G401 (cell line): Measurements from ENCODE around the gene SYAP1. TPM values are rescaled to one million over a fixed set of nuclear protein-coding genes. Genes with fewer than 3 reads are reported as not detected.
"Not testable (repeated sequence)": the region's sequence is repeated elsewhere in the genome, so short reads cannot be mapped to it uniquely, and the experiment has no call there.

Source experiments
- DNase-seq: peaks from one replicate; pipeline ENCODE4 v3.0.0-alpha.2; 2015; ENCODE audit warnings: low spot score
- in situ Hi-C: cut with HindIII; loops from 2 replicates; pipeline ENCODE4 v1.10.0; 2016; ENCODE audit warnings: low sequenced_read_pairs, mixed read lengths
- total RNA-seq: library from RNA; depleted of rRNA; stranded (reverse); fragments of >200 nt; shearing (Covaris generic); gene quantifications from 2 replicates; pipeline ENCODE4 v1.2.3, GENCODE V29; 2014

The SYAP1 gene
- total RNA-seq, 1 experiment from 2014 or later, result 25.0 TPM

- in situ Hi-C loops, result no loop called here
These were observed 52.3 kb downstream of the SYAP1 start for GRCh38 chrX:16771483-16772398.

DNA sequence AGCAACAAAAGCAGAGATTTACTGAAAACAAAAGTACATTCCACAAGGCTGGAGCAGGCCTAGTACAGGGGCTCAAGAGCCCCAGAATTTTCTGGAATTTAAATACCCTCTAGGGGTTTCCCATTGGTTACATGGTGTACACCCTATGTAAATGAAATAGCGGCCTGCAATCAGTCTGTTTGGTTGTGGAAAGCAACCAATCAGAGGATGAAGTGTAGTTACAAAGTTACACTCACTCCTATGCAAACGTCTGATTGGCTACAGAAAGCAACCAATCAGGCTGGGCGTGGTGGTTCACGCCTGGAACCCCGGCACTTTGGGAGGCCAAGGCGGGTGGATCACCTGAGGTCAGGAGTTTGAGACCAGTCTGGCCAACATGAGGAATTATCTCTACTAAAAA is 53.0 kb downstream of the SYAP1 start:
- in situ Hi-C loops, result no loop called here
- DNase-seq, result peak; percentile 20

More at GRCh38 chrX:16771483-16772398, 52.3 kb downstream of the SYAP1 start:
- peak; percentile 32 for DNase-seq

GRCh38 chrX:16774746-16775145 is 55.3 kb downstream of the SYAP1 start:
- in situ Hi-C loops, result no loop called here
- DNase-seq, result no peak

- DNase-seq, result no peak
- in situ Hi-C loops, result no loop called here
These were observed 59.1 kb downstream of the SYAP1 start for GRCh38 chrX:16778545-16778944.

- in situ Hi-C loops, result no loop called here
- no peak for DNase-seq
These were observed 59.6 kb downstream of the SYAP1 start for GRCh38 chrX:16778993-16779392.

GRCh38 chrX:16779815-16780214 is 60.4 kb downstream of the SYAP1 start:
- in situ Hi-C loops, DNase-seq: not testable (repeated sequence)

GRCh38 chrX:16783452-16783851 is 64.0 kb downstream of the SYAP1 start:
- in situ Hi-C loops, result no loop called here
- no peak for DNase-seq

- DNase-seq, in situ Hi-C loops: not testable (repeated sequence)
These were observed 65.0 kb downstream of the SYAP1 start for GRCh38 chrX:16784440-16784839.

- DNase-seq, result no peak
- in situ Hi-C loops, result no loop called here
These were observed 66.1 kb downstream of the SYAP1 start for GRCh38 chrX:16785247-16786138.

- DNase-seq, result peak; percentile 98
- in situ Hi-C loops, result no loop called here
These were observed 66.9 kb downstream of the SYAP1 start, which contains the start of gene TXLNG for GRCh38 chrX:16786139-16786790. Gene TXLNG (plus strand): TSS chrX:16786466. CDS start chrX:16786488, 22 bp downstream.

- in situ Hi-C loops, result no loop called here
- DNase-seq, result peak; percentile 13
These were observed 67.7 kb downstream of the SYAP1 start for GRCh38 chrX:16786791-16787735.

DNA sequence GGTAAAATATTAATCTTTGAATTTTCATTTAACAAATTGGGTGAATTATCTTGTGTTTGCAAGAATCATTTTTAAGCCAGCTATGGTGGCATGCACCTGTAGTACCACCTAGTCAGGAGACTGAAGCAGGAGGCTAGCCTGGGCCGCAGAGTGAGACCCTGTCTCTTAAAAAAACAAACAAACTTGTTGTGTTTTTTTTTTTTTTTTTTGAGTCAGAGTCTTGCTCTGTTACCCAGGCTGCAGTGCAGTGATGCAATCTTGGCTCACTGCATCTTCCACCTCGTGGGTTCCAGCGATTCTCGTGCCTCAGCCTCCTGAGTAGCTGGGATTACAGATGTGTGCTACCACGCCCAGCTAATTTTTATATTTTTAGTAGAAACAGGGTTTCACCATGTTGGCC is 69.1 kb downstream of the SYAP1 start:
- no peak for DNase-seq
- in situ Hi-C loops, result no loop called here

DNA sequence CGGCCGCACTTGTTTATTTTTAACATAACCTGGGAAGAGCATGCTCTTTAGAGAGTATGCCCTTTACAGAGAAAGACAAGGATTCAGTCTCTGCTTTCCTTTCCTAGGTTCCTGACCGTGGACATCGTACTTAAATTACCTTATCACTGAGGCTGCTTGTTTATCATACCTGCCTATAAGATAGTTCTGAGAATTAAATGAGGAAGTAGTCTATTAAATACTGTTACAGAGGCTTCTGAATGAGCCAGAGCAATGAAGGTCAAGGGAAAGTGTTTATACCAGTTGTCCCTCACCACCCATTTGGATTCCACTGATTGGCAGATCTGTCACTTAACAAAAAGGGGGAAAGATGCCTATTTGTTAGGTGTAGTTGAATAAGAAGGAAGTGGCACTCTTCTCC is 76.9 kb downstream of the SYAP1 start:
- no peak for DNase-seq
- in situ Hi-C loops, result no loop called here

- DNase-seq, result peak; percentile 80
- in situ Hi-C loops, result no loop called here
These were observed 77.9 kb downstream of the SYAP1 start for GRCh38 chrX:16797358-16797757.

- in situ Hi-C loops, result no loop called here
- DNase-seq, result no peak
These were observed 78.4 kb downstream of the SYAP1 start for GRCh38 chrX:16797841-16798240.

- in situ Hi-C loops, result no loop called here
- no peak for DNase-seq
These were observed 85.6 kb downstream of the SYAP1 start for GRCh38 chrX:16804923-16805464.

DNA sequence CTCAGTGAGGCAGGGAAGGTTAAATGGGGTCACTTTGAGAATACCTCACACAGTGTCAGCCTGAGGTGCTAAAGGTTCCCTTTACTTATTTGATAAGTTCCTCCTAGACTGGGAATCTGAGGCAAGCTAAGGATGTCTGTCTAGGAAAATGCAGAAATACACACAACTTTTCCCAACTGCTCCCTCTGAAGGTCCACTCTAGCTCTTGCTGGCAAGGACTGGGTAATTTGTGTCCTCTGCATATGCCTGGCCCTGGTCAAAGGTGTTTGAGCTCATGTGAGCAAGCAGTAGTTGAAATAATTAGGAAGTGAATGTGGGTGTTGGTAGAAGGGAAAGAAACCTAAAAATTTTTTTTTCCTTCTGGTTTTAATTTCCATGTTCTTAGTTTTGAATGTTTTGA is 88.1 kb downstream of the SYAP1 start:
- in situ Hi-C loops, result no loop called here
- DNase-seq, result no peak

GRCh38 chrX:16807976-16808542 is 88.6 kb downstream of the SYAP1 start:
- in situ Hi-C loops, result no loop called here

More at GRCh38 chrX:16807976-16808542, 88.6 kb downstream of the SYAP1 start:
- no peak for DNase-seq
